Panc1 (cell line): ENCODE measurements around the gene PEDS1.

Source experiments
- CTCF ChIP-seq: fragments of 450-650 bp; IDR thresholded peaks from 2 replicates; pipeline ENCODE4 v1.5.1; 2017; ENCODE audit warnings: mild to moderate bottlenecking
- TCF7L2 ChIP-seq: IDR thresholded peaks from 2 replicates; pipeline ENCODE4 v1.6.1; 2011; ENCODE audit warnings: mild to moderate bottlenecking, low read depth, low read length, inconsistent platforms

GRCh38 chr20:50133041-50133440, 20.5 kb downstream of the PEDS1 start:
- TF ChIP-seq CTCF (no peak), TCF7L2 (no peak)
